PC-3 (cell line): ENCODE results near the gene ALDH7A1. TPM values are rescaled to one million over a fixed set of nuclear protein-coding genes. Genes with fewer than 3 reads are reported as not detected.

Experiments used
- ATAC-seq: fragments of 200-7000 bp; cut with Tn5 transposase; 2 replicates; pipeline ENCODE4 v1.9.1; 2020; ENCODE audit warnings: mild to moderate bottlenecking, moderate library complexity
- BruUV-seq: library from RNA; stranded (reverse); fragments of 400-500 nt; replicated peaks from 2 replicates; lab custom pipeline; 2021; lab: Mats Ljungman, UMichigan
- CTCF ChIA-PET: fragments of 300-600 bp; sonication (Branson Sonifier 250); formaldehyde crosslinking; loops from one replicate; lab custom pipeline; 2022; ENCODE audit warnings: antibody characterized with exemption; lab: Charles Lee
- POLR2A ChIA-PET: fragments of 300-600 bp; sonication (Branson Sonifier 250); formaldehyde crosslinking; loops from one replicate; lab custom pipeline; 2022; ENCODE audit warnings: antibody characterized with exemption; ENCODE audit not compliant: unreplicated experiment; lab: Charles Lee
- DNase-seq: peaks from one replicate; pipeline ENCODE4 v3.0.0-alpha.2; 2015
- H2AFZ ChIP-seq: fragments of 300-600 bp; sonication (generic); 2 replicates; pipeline ENCODE4 v1.6.0; 2016; ENCODE audit warnings: antibody characterized with exemption, low read length
- H3F3A ChIP-seq: fragments of 300-600 bp; sonication (generic); one replicate; pipeline ENCODE4 v1.6.0; 2017; ENCODE audit warnings: antibody characterized with exemption, low read length, control low read depth, mild to moderate bottlenecking; ENCODE audit not compliant: unreplicated experiment
- H3K27ac ChIP-seq: fragments of 300-600 bp; sonication (generic); 2 replicates; pipeline ENCODE4 v1.5.1; 2016; ENCODE audit warnings: mild to moderate bottlenecking, low read length
- H3K27me3 ChIP-seq: fragments of 300-600 bp; sonication (generic); 2 replicates; pipeline ENCODE4 v1.6.1; 2016; ENCODE audit warnings: low read length, mixed read lengths
- H3K36me3 ChIP-seq: fragments of 300-600 bp; sonication (generic); 2 replicates; pipeline ENCODE4 v1.6.1; 2016; ENCODE audit warnings: low read depth, mixed run types, low read length, mixed read lengths
- H3K4me1 ChIP-seq: fragments of 300-600 bp; sonication (generic); 2 replicates; pipeline ENCODE4 v1.5.1; 2016; ENCODE audit warnings: low read length; ENCODE audit not compliant: insufficient read depth
- H3K4me2 ChIP-seq: fragments of 300-600 bp; sonication (generic); 2 replicates; pipeline ENCODE4 v1.6.0; 2016; ENCODE audit warnings: low read length
- H3K4me3 ChIP-seq: fragments of 300-600 bp; sonication (generic); 2 replicates; pipeline ENCODE4 v1.5.1; 2016; ENCODE audit warnings: mild to moderate bottlenecking, low read length, mixed read lengths
- H3K79me2 ChIP-seq: fragments of 300-600 bp; sonication (generic); 2 replicates; pipeline ENCODE4 v1.6.1; 2017; ENCODE audit warnings: low read length, mixed read lengths
- H3K9ac ChIP-seq: fragments of 300-600 bp; sonication (generic); 2 replicates; pipeline ENCODE4 v1.6.0; 2016; ENCODE audit warnings: mild to moderate bottlenecking, low read length
- H3K9me2 ChIP-seq: fragments of 300-600 bp; sonication (generic); replicated peaks from 2 replicates; pipeline ENCODE4 v1.6.1; 2016; ENCODE audit warnings: mixed run types, low read length, mixed read lengths
- H3K9me3 ChIP-seq: fragments of 300-600 bp; sonication (generic); 2 replicates; pipeline ENCODE4 v1.6.1; 2016; ENCODE audit warnings: low read length, mixed read lengths
- H4K20me1 ChIP-seq: fragments of 300-600 bp; sonication (generic); 2 replicates; pipeline ENCODE4 v1.6.1; 2016; ENCODE audit warnings: low read length, mixed read lengths
- CTCF ChIP-seq: fragments of 300-600 bp; sonication (generic); conservative IDR thresholded peaks from 2 replicates; pipeline ENCODE4 v1.5.1; 2017; ENCODE audit warnings: antibody characterized with exemption, low read depth, mild to moderate bottlenecking, low read length
- EZH2 ChIP-seq: fragments of 300-600 bp; sonication (generic); IDR thresholded peaks from one replicate; pipeline ENCODE4 v1.6.1; 2017; ENCODE audit warnings: antibody characterized with exemption, mild to moderate bottlenecking, low read length; ENCODE audit not compliant: unreplicated experiment
- EZH2phosphoT487 ChIP-seq: fragments of 300-600 bp; sonication (generic); IDR thresholded peaks from 2 replicates; pipeline ENCODE4 v1.6.1; 2018; ENCODE audit warnings: mild to moderate bottlenecking, antibody characterized with exemption, low read length, borderline replicate concordance
- intact Hi-C: fragments of 100-400 bp; cut with micrococcal nuclease; formaldehyde crosslinking; loops from 2 replicates; pipeline ENCODE4 v1.9.0; 2023
- total RNA-seq: library from RNA; depleted of rRNA; stranded (reverse); fragments of >200 nt; gene quantifications from 2 replicates; pipeline ENCODE4 v1.2.3, GENCODE V29; 2014

The ALDH7A1 gene
- total RNA-seq, 1 experiment from 2014 or later: 45.9 TPM

DNA sequence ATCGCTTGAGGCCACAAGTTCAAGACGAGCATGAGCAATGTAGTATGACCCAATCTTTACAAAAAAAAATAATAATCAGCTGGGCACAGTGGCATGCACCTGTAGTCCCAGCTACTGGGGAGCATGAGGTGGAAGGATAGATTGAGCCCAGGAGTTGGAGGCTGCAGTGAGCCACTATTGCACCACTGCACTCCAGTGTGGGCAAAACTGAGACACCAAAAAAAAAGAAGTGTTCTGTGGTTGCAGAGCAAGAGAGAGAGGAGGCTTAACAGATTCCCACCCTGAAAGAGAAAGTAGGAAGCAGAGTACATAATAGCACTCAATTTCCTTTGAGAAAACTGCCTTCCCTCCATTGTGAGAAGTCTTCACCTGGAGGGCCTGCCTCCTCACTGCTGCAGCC lies 52.6 kb downstream of the ALDH7A1 start:
- no peak overlapping the region for H3K9ac ChIP-seq
- H3K9me2 ChIP-seq: no peaks in the 10 kb centered on the region
- H4K20me1 ChIP-seq: no peaks in the 10 kb centered on the region
- H3K27ac ChIP-seq: no peak overlapping the region
- H3K79me2 ChIP-seq: no peaks in the 10 kb centered on the region
- H3K36me3 ChIP-seq: peaks cover 3% of the 10 kb centered on the region; the same call in 1 of the 2 replicates
- H3K4me1 ChIP-seq: peaks cover 8% of the 10 kb centered on the region
- no TSS peak for BruUV-seq
- no peak overlapping the region for H3K4me2 ChIP-seq
- intact Hi-C loops: loop anchor here (5.0 kb wide), 1 partner anchor 55 kb away; the partner anchor contains the start of gene ALDH7A1
- no peak overlapping the region for H3K4me3 ChIP-seq
- CTCF ChIA-PET: no interaction called here
- no peak for ATAC-seq
- no peaks in the 10 kb centered on the region for H3K27me3 ChIP-seq
- no peak for DNase-seq
- no peak overlapping the region for H2AFZ ChIP-seq
- TF ChIP-seq EZH2phosphoT487 (no peak), EZH2 (no peak), CTCF (no peak)
- POLR2A ChIA-PET: no interaction called here
- H3K9me3 ChIP-seq: no peaks in the 10 kb centered on the region
- H3F3A ChIP-seq: no peaks in the 10 kb centered on the region

DNA sequence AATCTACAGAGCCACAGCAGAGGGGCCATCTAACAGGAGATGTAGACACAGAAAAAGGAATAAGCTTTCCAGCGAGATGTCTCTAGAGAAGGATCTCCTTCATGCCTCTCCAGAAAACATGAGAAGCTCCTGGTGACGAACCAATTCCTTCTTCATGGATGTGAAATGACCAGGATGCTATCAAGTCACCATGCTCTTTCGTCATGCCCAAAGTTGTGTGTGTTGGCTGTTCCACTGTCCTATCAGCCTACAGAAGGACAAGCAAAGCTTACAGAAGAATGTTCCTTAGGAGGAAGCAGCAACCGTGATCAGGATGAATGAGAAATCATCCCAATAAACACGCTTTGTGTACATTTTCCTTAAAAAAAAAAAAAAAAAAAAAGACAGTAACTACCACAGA lies 54.4 kb downstream of the ALDH7A1 start:
- H3K9ac ChIP-seq: no peak overlapping the region
- ChIA-PET CTCF (interaction anchor here (0.7 kb wide), 1 partner anchor 200 kb away, joined by 6 read pairs; no protein-coding TSS in a partner anchor), POLR2A (interaction anchor here (0.6 kb wide), 1 partner anchor 187 kb away, joined by 3 read pairs; no protein-coding TSS in a partner anchor)
- BruUV-seq: no TSS peak
- H3K36me3 ChIP-seq: no peaks in the 10 kb centered on the region; the same call in 1 of the 2 replicates
- no peaks in the 10 kb centered on the region for H3F3A ChIP-seq
- no peak for ATAC-seq
- H3K4me2 ChIP-seq: no peak overlapping the region
- no peaks in the 10 kb centered on the region for H4K20me1 ChIP-seq
- H2AFZ ChIP-seq: no peak overlapping the region
- TF ChIP-seq EZH2phosphoT487: no peak
- TF ChIP-seq EZH2: no peak
- no peak for TF ChIP-seq CTCF
- H3K27me3 ChIP-seq: no peaks in the 10 kb centered on the region
- peaks cover 8% of the 10 kb centered on the region for H3K4me1 ChIP-seq
- DNase-seq: no peak
- H3K9me3 ChIP-seq: no peaks in the 10 kb centered on the region
- H3K4me3 ChIP-seq: no peak overlapping the region
- H3K9me2 ChIP-seq: no peaks in the 10 kb centered on the region
- intact Hi-C loops: loop anchor here (5.0 kb wide), 1 partner anchor 57 kb away; the partner anchor contains the start of gene ALDH7A1
- H3K27ac ChIP-seq: no peak overlapping the region
- H3K79me2 ChIP-seq: no peaks in the 10 kb centered on the region

DNA sequence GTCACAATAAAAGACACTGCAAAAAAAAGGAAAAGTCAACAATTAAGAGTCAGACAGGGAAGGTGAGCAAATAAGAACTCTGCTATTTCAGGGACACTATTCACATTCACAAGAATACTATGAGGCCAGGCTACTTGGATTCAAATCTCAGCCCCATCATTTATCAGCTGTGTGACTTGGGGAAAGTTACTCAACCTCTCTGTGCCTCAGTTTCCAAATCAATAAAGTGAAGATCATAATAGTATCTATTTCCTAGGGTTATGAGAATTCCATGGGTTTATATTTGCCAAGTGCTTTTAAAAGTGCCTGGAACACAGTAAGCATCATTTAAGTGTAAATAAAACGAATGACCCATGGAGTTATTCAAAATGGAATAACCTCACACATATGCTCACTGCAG lies 56.4 kb downstream of the ALDH7A1 start:
- no peaks in the 10 kb centered on the region for H4K20me1 ChIP-seq
- BruUV-seq: no TSS peak
- no peaks in the 10 kb centered on the region for H3K79me2 ChIP-seq
- H3K27ac ChIP-seq: peak overlapping the region; percentile 45
- DNase-seq (no peak), ATAC-seq (peak; percentile 11)
- H2AFZ ChIP-seq: no peak overlapping the region
- no peaks in the 10 kb centered on the region for H3K36me3 ChIP-seq
- no peaks in the 10 kb centered on the region for H3F3A ChIP-seq
- peaks cover 8% of the 10 kb centered on the region for H3K4me1 ChIP-seq
- intact Hi-C loops: loop anchor here (2.0 to 5.0 kb wide), 3 partner anchors 41 to 116 kb away; partner anchors contain the start of gene GRAMD2B
- no peaks in the 10 kb centered on the region for H3K9me2 ChIP-seq
- POLR2A ChIA-PET: interaction anchor here (0.7 kb wide), 1 partner anchor 115 kb away, joined by 5 read pairs; the partner anchor contains the start of gene GRAMD2B
- peak overlapping the region; percentile 47; the same call in 1 of the 2 replicates for H3K4me2 ChIP-seq
- no peak overlapping the region for H3K9ac ChIP-seq
- no peaks in the 10 kb centered on the region for H3K27me3 ChIP-seq
- CTCF ChIA-PET: interaction anchor here (0.6 to 1.0 kb wide), 17 partner anchors 8 to 871 kb away, joined by 3 to 16 read pairs (median 5); partner anchors contain the start of genes ALDH7A1, GRAMD2B and LMNB1
- no peak overlapping the region for H3K4me3 ChIP-seq
- TF ChIP-seq CTCF (no peak), EZH2 (no peak), EZH2phosphoT487 (no peak)
- H3K9me3 ChIP-seq: no peaks in the 10 kb centered on the region
